Fibroblast of peridontal ligament (primary cell): Measurements from ENCODE around the gene PRKACB.
A peak's percentile ranks its signal among the peaks of the same experiment; 100 is the strongest.
"Not testable (repeated sequence)": the region's sequence is repeated elsewhere in the genome, so short reads cannot be mapped to it uniquely, and the experiment has no call there.

Experiments
- DNase-seq: peaks from one replicate; pipeline ENCODE4 v3.0.0-alpha.2; 2010; ENCODE audit errors: extremely low read depth

Gene PRKACB

DNA sequence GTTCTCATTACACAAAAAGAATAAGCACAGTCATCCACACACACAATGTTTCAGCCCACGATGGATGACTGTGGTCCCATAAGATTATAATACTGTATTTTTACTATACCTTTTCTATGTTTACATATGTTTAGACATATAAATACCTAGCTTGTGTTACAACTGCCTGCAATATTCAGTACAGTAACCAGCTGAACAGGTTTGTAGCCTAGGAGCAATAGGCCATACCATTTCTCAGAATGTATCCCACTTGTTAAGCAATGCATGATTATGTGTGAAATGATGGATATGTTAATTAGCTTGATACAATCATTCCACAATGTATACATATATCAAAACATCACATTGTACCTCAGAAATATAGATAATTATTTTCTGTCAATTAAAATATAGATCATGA is 124.3 kb downstream of the PRKACB start:
- no peak for DNase-seq

DNA sequence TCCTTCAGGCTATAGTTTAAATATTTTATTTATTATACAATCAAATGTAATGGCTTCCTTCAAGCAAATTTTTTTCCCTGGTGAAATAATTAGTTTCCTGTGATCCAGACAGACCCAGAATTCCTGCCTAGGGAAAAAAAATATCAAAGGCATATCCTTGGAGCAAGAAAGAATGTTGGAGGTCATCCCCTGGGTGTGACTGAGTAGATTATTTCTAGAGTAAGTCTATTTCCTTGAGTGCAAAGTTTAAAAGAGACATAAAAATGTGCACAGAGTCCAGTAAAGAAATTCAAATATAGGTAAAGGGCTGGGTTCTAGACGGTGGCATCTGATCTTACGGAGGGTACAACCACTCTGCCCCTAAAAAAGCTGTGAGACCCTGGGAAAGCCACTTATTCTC is 125.2 kb downstream of the PRKACB start:
- DNase-seq = no peak

DNA sequence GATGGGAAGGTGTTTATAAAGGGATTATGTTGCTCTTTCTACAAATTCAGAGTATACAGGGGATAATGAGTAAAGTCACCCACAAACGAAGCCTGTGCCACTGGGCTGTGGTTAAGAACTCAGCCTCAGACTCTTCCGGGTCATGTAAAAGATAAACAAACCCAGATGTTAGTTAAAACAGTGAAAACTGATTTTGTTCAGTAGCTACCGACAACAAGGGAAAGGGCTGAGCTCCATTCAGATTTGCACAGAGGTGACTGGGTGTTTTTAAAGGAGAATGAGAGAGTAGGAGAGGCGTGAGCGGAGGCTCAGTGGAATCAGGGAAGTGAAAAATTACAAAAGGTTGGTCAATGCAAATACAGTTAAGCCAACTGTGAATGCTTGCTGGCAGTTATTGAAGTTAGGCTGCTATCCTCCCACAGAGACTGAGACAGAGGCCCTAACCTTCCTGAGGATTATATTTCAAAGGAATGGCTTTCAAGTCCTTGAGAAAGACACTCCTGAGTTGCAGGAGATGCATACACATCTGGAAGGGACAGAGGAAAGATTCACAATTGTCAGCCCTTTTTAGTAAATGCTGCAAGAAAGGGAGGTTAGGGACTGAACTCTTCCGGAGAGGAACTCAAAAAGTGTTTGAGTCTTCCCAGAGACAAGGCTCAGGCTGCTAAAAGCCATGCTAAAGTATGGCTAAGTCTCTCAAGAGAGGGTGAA is 127.5 kb downstream of the PRKACB start:
- peak; percentile 67 for DNase-seq

DNA sequence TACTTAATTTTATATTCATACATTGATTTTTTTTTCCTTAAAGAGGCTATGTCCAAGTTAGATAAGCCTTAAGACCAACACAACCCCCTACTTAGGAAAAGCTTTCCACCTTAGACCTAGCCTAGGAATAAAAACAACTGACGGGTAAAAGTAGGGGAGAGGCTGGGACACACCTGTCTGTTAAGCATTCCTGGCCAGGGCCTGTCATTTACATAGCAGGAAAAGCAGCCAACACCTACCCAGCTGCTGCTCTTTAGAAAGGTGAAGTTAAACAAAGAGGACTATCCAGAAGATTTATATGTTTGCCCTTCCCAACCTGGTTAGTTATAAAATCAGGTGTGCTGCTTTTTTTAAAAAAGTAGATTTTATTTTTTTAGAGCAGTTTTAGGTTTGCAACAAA is 128.3 kb downstream of the PRKACB start:
- no peak for DNase-seq

DNA sequence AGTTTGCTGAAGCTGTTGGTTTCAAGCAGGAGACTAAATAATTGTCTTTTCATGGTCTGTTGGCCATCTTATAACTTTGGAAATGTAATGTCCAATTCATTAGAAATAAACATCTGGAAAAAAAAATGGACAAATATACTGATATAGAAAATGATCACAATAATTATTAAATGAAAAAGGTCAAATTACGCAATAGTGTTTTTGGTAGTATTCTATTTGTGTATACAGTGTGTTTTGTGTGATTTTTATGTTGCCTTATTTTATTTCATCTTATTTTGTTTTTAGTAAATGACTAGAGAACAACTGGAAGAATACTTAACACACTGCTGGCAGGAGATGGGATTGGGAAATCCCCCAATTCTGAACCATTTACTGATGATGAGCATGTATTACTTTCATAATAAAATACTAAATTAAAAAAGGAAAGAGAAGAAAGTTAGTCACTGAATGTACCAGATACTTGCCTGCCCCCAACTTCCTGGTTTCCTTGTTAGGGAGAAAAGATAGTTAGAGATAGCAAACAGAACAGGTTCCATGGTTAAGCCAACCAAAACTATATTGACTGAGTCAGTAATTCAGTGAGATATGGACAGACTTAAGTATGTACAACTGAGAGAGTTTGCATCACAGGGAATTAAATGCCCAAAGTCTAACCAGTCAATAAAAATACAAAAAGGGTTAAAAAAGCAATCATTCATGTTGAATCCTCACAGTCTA is 133.4 kb downstream of the PRKACB start:
- no peak for DNase-seq

DNA sequence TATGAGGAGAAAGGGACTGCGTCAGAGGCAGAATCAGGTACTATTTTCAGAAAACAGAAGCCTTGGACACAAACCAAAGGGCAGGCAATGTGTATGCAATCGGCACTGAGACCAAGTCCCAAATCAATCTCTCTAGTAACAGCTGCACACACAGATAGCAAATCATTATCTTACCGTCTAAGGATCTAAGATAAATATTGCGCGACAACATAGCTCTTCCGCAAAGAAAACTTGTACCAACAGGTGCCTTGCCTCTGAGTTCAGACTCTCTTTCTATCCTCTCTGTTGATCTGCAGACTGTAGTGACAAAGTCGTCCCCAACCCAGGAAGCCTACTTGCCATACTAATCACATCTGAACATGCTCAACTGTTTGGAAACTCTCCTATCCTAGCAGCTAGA is 134.8 kb downstream of the PRKACB start:
- DNase-seq = no peak

DNA sequence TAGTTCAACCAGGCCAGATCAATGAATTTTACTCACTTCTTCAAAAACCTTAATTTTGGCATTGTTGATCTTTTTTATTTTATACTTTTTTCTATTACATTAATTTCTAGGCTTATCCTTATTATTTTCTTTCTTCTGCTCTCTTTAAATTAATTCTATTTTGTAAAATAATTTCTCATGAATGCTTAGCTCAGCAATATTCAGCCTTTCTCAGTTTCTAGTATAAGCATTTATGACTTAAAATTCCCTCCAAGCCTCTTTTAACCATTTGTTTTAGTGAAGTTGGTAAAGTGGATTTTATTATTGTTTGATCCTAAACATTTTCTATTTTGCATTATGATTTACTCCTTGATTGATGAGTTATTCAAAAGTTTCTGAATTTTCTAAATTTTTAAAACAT is 136.8 kb downstream of the PRKACB start:
- DNase-seq = no peak

DNA sequence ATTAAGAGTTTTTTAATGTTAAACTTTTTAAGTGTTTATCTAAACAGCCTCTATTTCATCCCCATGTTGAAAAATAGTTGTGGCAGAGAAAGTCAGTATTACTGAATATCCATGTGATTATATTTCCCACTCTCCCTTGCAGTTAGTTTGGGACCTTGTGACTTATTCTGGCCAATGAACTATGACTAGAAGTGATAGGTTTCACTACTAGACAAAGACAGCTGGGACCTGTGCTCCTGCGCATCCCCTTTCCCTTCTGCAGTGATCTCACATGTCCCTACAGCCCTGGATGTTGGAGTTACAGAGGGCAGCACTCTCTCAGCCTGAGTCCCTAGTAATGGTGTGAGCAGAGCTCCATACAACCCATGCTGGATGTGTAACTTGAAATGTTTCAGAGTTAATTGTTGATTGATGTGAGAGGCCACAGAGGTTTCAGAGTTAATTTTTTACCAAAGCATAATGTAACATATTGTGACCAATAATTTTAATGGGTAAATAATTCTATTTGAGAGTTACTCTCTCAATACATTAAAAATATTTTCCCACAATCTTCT is 138.8 kb downstream of the PRKACB start:
- no peak for DNase-seq

DNA sequence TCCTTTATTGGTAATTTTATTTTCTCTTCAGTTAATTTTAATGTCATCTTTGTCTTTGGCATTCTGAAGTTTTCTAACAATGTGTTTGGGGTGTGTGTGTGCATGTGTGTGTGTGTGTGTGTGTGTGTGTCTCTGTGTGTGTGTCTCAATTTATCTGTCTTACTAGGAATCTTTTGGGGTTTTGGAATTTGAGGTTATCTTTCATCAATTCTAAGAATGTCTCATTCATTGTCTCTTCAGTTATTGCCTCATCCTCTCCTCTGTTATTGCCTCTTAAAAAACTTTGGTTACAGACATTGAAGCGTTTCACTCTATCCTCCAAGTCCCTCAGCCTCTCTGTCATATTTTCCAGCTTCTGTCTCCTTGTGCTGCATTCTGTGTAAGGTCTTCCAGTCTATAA is 139.3 kb downstream of the PRKACB start:
- no peak for DNase-seq

DNA sequence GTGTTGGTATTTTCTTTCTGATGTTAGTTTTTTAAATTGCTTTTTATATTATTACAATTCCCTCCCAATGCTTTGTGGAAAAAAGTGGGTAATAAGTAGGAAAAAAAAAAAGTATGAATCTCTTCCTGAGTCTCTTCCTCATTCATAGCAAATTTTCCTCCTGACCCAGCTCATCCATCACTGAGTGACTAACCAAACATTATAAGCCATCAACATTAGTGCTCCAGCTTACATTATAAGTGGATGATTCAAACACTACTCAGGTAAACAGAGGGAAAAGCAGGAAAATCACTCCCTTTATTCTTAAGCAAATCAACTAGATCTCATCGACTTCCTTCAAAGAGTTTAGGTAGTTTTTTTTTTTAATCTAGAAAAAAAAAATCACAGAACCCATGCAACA is 142.0 kb downstream of the PRKACB start:
- no peak for DNase-seq

DNA sequence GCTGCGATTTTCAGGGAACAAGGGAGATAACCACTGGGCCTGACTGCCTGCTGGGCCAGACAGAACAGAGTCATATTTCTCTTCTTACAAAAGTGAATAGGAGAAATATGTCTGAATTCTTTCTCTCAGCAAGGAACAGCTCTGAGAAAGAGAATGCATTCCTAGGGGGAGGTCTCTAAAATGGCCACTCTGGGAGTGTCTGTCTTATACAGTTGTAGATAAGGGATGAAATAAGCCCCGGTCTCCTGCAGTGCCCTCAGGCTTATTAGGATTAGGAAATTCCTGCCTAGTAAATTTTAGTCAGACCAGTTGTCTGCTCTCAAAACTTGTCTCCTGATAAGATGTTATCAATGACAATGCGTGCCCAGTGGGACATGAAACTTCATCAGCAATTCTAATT is 143.3 kb downstream of the PRKACB start:
- not testable (repeated sequence) for DNase-seq
